ENCODE results near the gene DENND4A. TPM values are rescaled to one million over a fixed set of nuclear protein-coding genes. Genes with fewer than 3 reads are reported as not detected.
A peak's percentile ranks its signal among the peaks of the same experiment; 100 is the strongest.
"Not testable (repeated sequence)": the region's sequence is repeated elsewhere in the genome, so short reads cannot be mapped to it uniquely, and the experiment has no call there.

DENND4A gene
- total RNA-seq, 1 donor from 2014 or later = 23.7 TPM

- DNase-seq = no peak
- Mint-ChIP-seq H3K36me3 (ENCODE audit: unreplicated experiment) (no peaks in the 10 kb centered on the region), H3K27ac (ENCODE audit: unreplicated experiment) (no peak overlapping the region), H3K27me3 (ENCODE audit: unreplicated experiment) (no peaks in the 10 kb centered on the region), H3K9me3 (ENCODE audit: unreplicated experiment) (no peaks in the 10 kb centered on the region), H3K4me3 (ENCODE audit: unreplicated experiment) (no peak overlapping the region), H3K4me1 (ENCODE audit: low read depth, unreplicated experiment) (no peaks in the 10 kb centered on the region)
- no peak for TF ChIP-seq CTCF (IDR thresholded peaks at IDR 0.05; ENCODE audit: partially characterized antibody, unreplicated experiment)
Observed at GRCh38 chr15:65743637-65744252, 48.3 kb downstream of the DENND4A start.

GRCh38 chr15:65740148-65740547, 51.9 kb downstream of the DENND4A start:
- DNase-seq = no peak
- no peak for TF ChIP-seq CTCF (IDR thresholded peaks at IDR 0.05; ENCODE audit: partially characterized antibody, unreplicated experiment)
- no peaks in the 10 kb centered on the region for H3K27me3 Mint-ChIP-seq (ENCODE audit: unreplicated experiment)
- no peaks in the 10 kb centered on the region for H3K4me1 Mint-ChIP-seq (ENCODE audit: low read depth, unreplicated experiment)
- H3K9me3 Mint-ChIP-seq (ENCODE audit: unreplicated experiment) = no peaks in the 10 kb centered on the region
- H3K27ac Mint-ChIP-seq (ENCODE audit: unreplicated experiment) = no peak overlapping the region
- no peaks in the 10 kb centered on the region for H3K36me3 Mint-ChIP-seq (ENCODE audit: unreplicated experiment)
- H3K4me3 Mint-ChIP-seq (ENCODE audit: unreplicated experiment) = no peak overlapping the region

- Mint-ChIP-seq H3K27me3 (ENCODE audit: unreplicated experiment) (no peaks in the 10 kb centered on the region), H3K4me1 (ENCODE audit: low read depth, unreplicated experiment) (peaks cover 7% of the 10 kb centered on the region), H3K4me3 (ENCODE audit: unreplicated experiment) (no peak overlapping the region), H3K9me3 (ENCODE audit: unreplicated experiment) (no peaks in the 10 kb centered on the region), H3K27ac (ENCODE audit: unreplicated experiment) (no peak overlapping the region), H3K36me3 (ENCODE audit: unreplicated experiment) (no peaks in the 10 kb centered on the region)
- DNase-seq = no peak
- no peak for TF ChIP-seq CTCF (IDR thresholded peaks at IDR 0.05; ENCODE audit: partially characterized antibody, unreplicated experiment)
Observed at GRCh38 chr15:65738649-65739048, 53.4 kb downstream of the DENND4A start.

GRCh38 chr15:65733599-65733998, 58.5 kb downstream of the DENND4A start:
- not testable (repeated sequence) for H3K4me3 Mint-ChIP-seq (ENCODE audit: unreplicated experiment); DNase-seq; H3K27me3 Mint-ChIP-seq (ENCODE audit: unreplicated experiment); H3K36me3 Mint-ChIP-seq (ENCODE audit: unreplicated experiment); H3K9me3 Mint-ChIP-seq (ENCODE audit: unreplicated experiment)
- Mint-ChIP-seq H3K4me1 (ENCODE audit: low read depth, unreplicated experiment) (peaks cover 14% of the 10 kb centered on the region), H3K27ac (ENCODE audit: unreplicated experiment) (peak overlapping the region; percentile 82)

GRCh38 chr15:65732698-65733097, 59.4 kb downstream of the DENND4A start:
- Mint-ChIP-seq H3K9me3 (ENCODE audit: unreplicated experiment) (no peaks in the 10 kb centered on the region), H3K27me3 (ENCODE audit: unreplicated experiment) (no peaks in the 10 kb centered on the region), H3K27ac (ENCODE audit: unreplicated experiment) (no peak overlapping the region), H3K4me1 (ENCODE audit: low read depth, unreplicated experiment) (peaks cover 14% of the 10 kb centered on the region), H3K36me3 (ENCODE audit: unreplicated experiment) (no peaks in the 10 kb centered on the region), H3K4me3 (ENCODE audit: unreplicated experiment) (no peak overlapping the region)
- TF ChIP-seq CTCF (IDR thresholded peaks at IDR 0.05; ENCODE audit: partially characterized antibody, unreplicated experiment) = no peak
- no peak for DNase-seq
